GM18870 (cell line): ENCODE measurements around the gene KLF13.

Experiments
- ATAC-seq: cut with Tn5 transposase; IDR thresholded peaks from one replicate; pipeline ENCODE4 v1.9.1; 2021; ENCODE audit warnings: moderate library complexity; ENCODE audit not compliant: unreplicated experiment

KLF13 gene

DNA sequence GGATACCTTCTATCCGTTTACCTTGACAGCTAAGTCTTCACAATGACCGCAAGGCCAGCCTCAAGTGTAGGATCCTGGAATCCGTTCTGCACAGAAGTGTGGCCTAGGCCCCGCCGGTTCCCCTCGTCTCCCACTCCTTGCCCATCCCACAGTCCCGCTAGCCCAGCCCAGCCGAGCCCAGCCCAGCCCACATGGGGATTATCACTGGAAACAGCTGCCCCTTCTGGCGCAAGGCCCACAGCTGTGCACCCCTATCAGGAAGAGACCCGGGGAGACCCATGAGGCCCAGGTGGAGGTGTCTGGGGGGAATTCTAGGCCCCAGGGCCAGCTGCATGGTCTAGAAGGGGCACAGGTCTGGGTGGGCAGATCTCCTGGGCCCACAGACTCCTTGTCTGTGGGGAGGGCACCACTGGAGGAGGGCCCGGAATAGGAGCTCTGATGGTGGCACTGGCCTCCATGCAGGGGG lies 27.9 kb upstream of the KLF13 start:
- no peak for ATAC-seq

- ATAC-seq = no peak
Observed at GRCh38 chr15:31300208-31300661, 26.4 kb upstream of the KLF13 start.

- no peak for ATAC-seq
Observed at GRCh38 chr15:31300981-31301672, 25.5 kb upstream of the KLF13 start.

GRCh38 chr15:31301673-31301990 lies 25.0 kb upstream of the KLF13 start:
- ATAC-seq = no peak

DNA sequence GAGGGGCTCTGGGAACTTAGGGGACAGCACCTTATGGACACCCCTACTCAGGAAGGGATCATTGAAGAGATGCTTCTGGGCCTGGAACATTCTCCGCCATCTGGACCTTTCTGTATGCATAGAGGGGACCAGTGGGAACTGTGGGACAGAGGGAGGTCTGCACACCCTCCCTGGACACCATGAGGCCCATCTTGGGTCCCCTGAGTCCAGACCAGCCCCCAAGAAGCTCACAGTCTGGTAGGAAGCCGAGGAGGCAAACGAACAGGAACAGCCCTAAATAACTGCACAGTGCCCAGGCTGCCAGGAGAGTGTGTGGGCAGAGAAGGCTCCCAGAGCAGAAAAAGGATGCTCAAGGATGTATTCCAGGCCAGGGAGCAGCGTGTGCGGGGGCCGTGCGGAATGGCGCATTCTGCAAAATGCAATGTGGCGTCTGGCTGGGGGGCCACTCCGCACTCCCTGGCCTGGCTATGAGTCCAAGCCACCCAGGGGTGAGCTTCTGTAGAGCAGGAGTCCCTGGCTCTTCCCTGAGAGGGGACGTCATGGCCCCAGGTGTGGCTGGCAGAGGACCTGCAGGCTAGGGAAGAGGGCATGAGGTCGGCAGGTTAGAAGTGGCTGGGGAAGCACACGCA lies 24.5 kb upstream of the KLF13 start:
- no peak for ATAC-seq

- no peak for ATAC-seq
Observed at GRCh38 chr15:31302778-31303725, 23.6 kb upstream of the KLF13 start.

GRCh38 chr15:31303726-31304648 lies 22.6 kb upstream of the KLF13 start:
- ATAC-seq = no peak

GRCh38 chr15:31304751-31305365 lies 21.8 kb upstream of the KLF13 start:
- ATAC-seq = no peak

DNA sequence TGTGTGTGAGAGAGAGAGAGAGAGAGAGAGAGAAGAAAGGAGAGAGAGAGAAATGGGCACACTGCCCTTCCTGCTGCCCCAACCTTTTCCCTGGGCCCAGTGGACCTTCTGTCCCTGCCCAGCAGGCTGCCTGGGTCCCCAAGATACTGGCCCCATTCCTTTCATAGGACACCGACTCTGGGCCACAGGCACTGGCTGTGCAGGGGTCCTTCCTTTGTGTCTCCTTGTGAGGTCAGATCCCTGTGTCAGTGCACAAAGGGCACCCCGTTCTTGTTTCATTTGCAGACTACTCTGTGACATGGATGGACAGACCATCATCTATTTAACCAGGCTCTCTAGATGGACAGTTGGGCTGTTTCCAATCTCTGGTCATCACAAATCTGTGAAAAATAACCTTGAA lies 21.3 kb upstream of the KLF13 start:
- ATAC-seq = no peak

DNA sequence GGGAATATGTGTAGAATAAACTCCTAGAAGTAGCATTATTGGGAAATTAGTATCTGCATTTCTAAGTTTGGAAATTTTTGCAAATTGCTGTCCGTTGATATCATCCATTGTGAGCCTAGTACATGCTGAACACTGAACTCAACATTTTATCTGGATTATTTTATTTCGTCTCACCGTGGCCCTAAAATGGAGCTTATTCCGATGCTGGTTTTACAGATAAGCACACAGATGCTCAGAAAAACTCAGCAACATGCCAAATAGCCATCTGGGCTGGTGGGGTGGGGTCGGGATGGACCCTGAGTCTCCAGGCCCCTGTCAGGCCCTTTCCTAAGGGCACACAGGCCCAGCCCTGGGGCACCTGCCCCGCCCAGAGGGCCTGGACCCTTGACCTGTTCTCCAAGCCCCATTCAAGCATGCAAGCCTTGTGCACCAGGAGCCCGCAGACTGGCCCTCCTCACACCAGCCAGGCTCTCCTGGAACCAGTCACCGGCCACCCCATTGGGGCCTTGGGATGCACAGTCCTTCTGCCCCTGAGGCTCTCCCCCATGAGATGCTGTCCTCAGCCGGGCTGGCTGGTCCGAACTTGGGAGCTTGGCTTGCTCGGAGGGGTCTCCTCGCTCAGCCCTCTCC lies 20.7 kb upstream of the KLF13 start:
- ATAC-seq = no peak

DNA sequence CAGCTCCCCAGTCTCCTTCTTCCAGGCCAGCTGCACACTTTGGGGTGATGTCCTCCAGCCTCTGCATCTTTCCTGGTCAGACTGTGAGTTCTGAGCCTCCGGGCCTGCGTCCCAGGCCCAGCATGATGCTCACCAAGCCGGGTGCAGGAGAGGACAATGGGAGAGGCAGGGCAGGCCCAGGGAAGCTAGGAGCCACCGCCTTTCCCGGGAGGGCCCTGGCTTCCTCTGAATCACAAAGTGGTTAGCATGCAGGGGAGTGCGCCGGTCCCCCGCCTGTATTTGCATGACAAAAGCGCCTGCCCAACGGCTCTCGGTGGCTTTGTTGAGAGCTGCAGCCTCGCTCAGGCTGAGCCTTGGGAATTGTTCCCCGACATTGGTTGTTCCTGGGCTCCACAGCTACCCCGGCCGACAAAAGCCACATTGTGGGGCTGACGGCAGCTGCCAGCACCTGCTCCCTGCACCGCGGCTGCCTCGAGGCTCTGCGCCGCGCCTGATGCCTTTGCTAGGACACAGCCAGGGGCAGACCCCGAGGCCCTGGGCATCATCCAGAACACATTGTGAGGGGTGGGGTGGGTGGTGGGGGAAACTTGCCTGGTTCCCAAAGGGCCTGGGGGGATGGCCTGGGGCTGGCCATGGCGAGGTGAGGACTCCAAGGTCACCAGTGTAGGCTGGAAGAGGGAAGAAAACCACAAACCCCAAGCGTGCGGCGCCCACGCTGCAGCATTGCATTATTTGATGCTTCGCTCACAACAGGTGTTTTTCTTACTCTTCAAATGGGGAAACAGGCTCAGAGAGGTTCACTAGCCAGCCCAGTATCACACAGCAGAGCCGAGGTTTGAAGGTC lies 20.0 kb upstream of the KLF13 start:
- no peak for ATAC-seq

DNA sequence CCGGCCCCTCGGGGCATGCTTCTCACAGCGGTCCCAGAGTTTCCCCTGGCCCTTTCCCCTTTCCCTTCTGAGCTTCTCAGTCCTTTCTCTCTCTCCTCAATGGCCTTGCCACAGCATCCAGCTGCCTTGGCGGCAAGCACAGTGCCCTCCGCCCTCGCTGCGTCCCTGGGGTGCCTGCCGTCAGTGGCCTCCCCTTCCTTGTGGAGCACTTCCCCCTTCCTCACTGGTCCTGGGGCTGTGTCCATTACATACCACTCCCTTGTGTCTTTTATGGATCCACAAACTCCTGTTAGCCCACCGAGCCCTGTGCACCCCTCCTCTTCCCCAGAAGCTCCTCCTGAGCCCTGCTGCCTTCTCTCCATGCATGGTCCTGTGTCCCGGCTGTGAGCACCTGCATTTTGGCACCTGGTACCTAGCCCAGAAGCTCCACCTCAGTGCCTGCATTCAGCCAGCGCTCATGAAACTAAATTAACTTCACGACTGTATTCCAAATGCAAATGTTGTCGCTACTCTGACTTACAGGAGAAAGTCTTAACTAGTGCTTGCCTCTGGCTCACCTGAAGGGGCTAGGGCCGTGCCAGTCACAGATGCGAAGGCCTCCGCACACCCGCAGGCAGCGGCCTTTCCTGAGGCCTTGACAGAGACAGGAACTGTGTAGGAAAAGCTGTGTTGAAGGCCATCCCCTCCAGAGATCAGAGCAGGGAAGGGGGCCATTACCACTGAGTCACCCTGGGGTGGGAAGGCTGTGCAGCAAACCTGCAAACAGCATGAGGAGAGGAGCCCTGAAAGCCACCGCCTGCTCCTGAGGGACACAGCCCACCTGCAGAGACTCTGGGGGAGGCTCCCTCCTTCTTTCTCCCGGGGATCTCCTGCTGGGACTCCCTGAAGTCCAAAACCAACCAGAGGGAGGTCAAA lies 19.1 kb upstream of the KLF13 start:
- no peak for ATAC-seq

DNA sequence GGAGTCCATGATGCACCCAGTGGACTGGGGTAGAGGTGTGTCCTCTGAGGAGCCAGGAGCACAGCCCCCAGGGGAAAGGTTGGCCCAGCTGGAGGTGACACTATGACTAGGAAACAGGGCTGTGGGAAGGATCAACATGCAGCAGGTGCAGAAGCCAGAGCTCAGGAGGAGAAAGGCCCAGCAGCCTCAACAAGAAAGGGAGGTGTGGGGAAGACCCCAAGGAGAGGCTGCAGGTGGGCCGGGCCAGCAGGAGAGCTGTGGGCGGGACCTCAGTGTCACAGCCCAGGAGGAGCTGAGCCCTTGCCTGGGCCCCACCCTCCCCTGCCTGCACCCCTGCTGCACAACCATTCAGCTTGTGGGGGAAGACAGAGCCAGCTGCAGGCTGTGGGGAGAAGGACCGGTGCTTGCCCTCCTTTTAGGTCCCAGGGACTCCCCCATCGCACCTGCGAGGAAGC lies 18.4 kb upstream of the KLF13 start:
- ATAC-seq = no peak

- ATAC-seq = no peak
Observed at GRCh38 chr15:31309893-31310606, 16.6 kb upstream of the KLF13 start.

DNA sequence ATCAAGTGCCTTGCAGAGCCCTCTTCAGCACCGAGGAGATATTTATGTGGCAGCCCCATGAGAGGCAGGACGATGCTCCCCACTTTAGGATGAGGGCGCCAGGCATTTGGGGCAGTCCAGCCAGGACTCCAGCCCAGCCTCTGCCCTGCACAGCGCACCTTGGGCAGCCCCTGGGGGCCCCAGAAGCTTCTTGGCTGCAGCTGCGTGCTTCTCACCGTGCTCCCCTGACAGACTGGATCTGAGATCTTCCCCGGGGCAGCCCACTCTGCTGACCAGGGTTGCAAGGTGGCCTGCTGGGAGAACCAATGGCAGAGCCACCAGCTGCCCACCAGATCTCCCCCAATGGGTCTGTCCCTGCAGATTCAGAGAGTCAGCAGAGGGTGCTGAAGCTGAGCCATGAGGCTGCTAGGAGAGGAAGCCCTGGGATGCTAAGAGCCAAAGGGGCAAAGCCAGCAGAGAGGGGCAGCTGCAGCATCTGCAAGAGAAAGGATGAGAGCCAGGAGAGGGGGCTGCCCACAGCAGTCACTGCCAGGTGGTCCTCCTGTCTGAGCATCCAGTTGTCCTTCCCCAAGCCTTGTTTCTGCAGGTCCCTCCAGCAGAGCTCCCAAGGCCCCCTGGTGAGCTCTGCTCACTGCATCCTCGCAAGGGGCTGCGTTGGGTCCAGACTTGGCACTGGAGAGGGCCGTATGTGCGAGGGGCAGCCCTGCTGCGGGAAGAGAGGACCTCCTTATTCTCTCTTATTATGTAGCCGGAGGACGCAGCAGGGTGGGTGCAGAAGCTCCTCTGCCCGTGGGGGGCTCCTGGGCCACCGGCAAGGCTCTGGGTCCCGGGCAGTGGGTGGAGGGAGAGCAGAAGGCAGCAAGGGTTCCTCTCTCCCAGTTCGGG lies 14.7 kb upstream of the KLF13 start:
- ATAC-seq = no peak

DNA sequence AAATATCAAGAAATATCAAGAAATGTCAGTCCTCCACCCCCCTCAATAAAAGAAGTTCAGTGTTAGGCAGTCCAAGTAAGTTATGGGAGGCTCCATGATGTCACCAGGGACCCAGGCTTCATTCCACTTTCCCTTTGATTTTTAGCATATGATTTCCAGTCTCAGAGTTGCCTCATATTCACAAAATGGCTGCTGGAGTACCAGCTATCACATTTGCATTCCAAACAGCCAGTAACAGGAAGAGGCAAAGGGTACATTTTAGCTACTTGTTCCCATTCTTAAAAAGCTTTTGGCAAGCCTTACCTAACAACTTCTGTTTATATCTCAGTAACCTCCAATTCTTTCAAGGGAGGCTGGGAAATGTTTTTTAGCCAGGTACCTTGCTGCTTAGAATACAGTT lies 13.4 kb upstream of the KLF13 start:
- no peak for ATAC-seq
